ENCODE data around the gene RAB39B. TPM values are rescaled to one million over a fixed set of nuclear protein-coding genes. Genes with fewer than 3 reads are reported as not detected.
A peak's percentile ranks its signal among the peaks of the same experiment; 100 is the strongest.

The RAB39B gene
- total and polyA plus RNA-seq, 10 of the 15 experiments (the other 5 are each of a cell fraction or from before 2014, with no cell fraction given), result 1.6 to 8.6 (median 6.7) TPM

DNA sequence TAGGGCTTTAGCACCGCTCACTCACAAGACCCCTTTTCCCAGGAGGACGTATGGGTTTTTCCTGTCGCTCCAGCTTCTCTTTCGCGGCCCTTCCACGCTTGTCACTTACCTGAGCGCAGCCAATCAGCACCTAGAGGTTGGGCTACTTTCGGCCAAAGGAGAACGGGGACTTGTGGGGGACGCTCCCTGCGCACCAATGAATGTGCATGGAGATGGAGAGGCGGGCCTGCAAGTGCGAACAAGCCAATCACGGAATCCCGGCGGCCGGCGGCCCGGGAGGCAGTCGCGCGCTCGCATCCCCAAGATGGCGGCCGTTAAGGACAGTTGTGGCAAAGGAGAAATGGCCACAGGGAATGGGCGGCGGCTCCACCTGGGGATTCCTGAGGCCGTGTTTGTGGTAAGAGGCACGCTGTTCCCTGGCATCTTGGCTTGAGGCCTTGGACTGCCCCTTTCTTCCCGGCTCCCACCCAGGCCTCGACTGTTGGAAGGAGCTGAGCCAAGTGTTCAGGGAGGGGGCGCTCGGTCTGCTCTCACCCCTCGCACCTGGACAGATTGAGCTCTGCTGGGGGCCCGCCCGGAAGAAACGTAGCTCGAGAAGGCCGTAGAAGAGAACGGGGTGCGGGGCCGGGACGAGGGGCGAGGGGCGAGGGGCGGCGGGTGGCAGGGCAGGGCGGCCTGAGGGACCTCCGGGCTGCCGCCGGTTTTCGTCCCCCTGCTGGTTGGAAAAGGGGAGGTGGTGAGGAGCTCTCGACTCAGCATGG is 47.9 kb downstream of the RAB39B start, which contains the start of gene VBP1 (continued):
- TF ChIP-seq CTCF (IDR thresholded peaks at IDR 0.05 in 2 of 3, conservative IDR thresholded peaks at IDR 0.05 in 1 of 3; ENCODE audit: control insufficient read depth in 2 of 3, extremely low read depth in 1 of 3, insufficient read depth in 1 of 3, low read depth in 3 of 3, low read length in 3 of 3) (peak in 2 of 3 experiments; percentile 25 to 31; a peak in 3 of 6 replicates), CHD1 (IDR thresholded peaks at IDR 0.05; ENCODE audit: low read depth, low read length) (no peak), JUND (IDR thresholded peaks at IDR 0.05; ENCODE audit: low read depth, low read length) (no peak), NFXL1 (IDR thresholded peaks at IDR 0.05; ENCODE audit: borderline replicate concordance) (no peak), KAT2A (conservative IDR thresholded peaks at IDR 0.05; ENCODE audit: control insufficient read depth, low read depth, low read length) (no peak), CBX3 (IDR thresholded peaks at IDR 0.05; ENCODE audit: borderline replicate concordance, low read depth) (no peak), MXI1 (IDR thresholded peaks at IDR 0.05; ENCODE audit: low read depth, low read length) (no peak), CEBPB (IDR thresholded peaks at IDR 0.05; ENCODE audit: borderline replicate concordance in 1 of 2, low read depth in 2 of 2, low read length in 2 of 2) (no peak), ESRRA (IDR thresholded peaks at IDR 0.05; ENCODE audit: low read length) (no peak), IKZF1 (conservative IDR thresholded peaks at IDR 0.05) (peak; percentile 69), CHD2 (IDR thresholded peaks at IDR 0.05; ENCODE audit: borderline replicate concordance, low read depth, low read length) (peak; percentile 92), TCF12 (IDR thresholded peaks at IDR 0.05; ENCODE audit: low read depth, low read length) (no peak), RUNX3 (IDR thresholded peaks at IDR 0.05; ENCODE audit: low read length) (peak; percentile 2; the same call in 1 of the 2 replicates), STAT3 (IDR thresholded peaks at IDR 0.05; ENCODE audit: low read depth, low read length) (no peak), IKZF2 (IDR thresholded peaks at IDR 0.05) (no peak), POLR2AphosphoS5 (IDR thresholded peaks at IDR 0.05; ENCODE audit: low read length) (peak; percentile 62; the same call in 1 of the 2 replicates), MEF2B (IDR thresholded peaks at IDR 0.05; ENCODE audit: partially characterized antibody, poor library complexity, severe bottlenecking) (peak; percentile 12), ATF7 (IDR thresholded peaks at IDR 0.05; ENCODE audit: low read depth) (no peak), RFX5 (IDR thresholded peaks at IDR 0.05; ENCODE audit: low read depth, low read length) (no peak), ZBED1 (IDR thresholded peaks at IDR 0.05; ENCODE audit: borderline replicate concordance) (no peak)
- TF ChIP-seq, protein P1, sequence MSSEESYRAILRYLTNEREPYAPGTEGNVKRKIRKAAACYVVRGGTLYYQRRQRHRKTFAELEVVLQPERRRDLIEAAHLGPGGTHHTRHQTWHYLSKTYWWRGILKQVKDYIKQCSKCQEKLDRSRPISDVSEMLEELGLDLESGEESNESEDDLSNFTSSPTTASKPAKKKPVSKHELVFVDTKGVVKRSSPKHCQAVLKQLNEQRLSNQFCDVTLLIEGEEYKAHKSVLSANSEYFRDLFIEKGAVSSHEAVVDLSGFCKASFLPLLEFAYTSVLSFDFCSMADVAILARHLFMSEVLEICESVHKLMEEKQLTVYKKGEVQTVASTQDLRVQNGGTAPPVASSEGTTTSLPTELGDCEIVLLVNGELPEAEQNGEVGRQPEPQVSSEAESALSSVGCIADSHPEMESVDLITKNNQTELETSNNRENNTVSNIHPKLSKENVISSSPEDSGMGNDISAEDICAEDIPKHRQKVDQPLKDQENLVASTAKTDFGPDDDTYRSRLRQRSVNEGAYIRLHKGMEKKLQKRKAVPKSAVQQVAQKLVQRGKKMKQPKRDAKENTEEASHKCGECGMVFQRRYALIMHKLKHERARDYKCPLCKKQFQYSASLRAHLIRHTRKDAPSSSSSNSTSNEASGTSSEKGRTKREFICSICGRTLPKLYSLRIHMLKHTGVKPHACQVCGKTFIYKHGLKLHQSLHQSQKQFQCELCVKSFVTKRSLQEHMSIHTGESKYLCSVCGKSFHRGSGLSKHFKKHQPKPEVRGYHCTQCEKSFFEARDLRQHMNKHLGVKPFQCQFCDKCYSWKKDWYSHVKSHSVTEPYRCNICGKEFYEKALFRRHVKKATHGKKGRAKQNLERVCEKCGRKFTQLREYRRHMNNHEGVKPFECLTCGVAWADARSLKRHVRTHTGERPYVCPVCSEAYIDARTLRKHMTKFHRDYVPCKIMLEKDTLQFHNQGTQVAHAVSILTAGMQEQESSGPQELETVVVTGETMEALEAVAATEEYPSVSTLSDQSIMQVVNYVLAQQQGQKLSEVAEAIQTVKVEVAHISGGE (CRISPR knock-in tag; IDR thresholded peaks at IDR 0.05), result no peak
- TF ChIP-seq, protein P2, sequence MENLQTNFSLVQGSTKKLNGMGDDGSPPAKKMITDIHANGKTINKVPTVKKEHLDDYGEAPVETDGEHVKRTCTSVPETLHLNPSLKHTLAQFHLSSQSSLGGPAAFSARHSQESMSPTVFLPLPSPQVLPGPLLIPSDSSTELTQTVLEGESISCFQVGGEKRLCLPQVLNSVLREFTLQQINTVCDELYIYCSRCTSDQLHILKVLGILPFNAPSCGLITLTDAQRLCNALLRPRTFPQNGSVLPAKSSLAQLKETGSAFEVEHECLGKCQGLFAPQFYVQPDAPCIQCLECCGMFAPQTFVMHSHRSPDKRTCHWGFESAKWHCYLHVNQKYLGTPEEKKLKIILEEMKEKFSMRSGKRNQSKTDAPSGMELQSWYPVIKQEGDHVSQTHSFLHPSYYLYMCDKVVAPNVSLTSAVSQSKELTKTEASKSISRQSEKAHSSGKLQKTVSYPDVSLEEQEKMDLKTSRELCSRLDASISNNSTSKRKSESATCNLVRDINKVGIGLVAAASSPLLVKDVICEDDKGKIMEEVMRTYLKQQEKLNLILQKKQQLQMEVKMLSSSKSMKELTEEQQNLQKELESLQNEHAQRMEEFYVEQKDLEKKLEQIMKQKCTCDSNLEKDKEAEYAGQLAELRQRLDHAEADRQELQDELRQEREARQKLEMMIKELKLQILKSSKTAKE (IDR thresholded peaks at IDR 0.05; ENCODE audit: low read depth, poor library complexity, severe bottlenecking), result no peak

Measured in GM12878 (cell line).